IMR-90 (cell line): ENCODE measurements around the gene FOXP1. TPM values are rescaled to one million over a fixed set of nuclear protein-coding genes. Genes with fewer than 3 reads are reported as not detected.

Experiments used
- ATAC-seq: fragments of 200-7000 bp; cut with Tn5 transposase; 2 replicates; pipeline ENCODE4 v1.9.1; 2020; ENCODE audit warnings: low read depth, mild to moderate bottlenecking, moderate library complexity
- BruUV-seq: library from RNA; stranded (reverse); fragments of 400-500 nt; replicated peaks from 2 replicates; lab custom pipeline; 2021; lab: Mats Ljungman, UMichigan
- CTCF ChIA-PET: fragments of 300-600 bp; formaldehyde crosslinking; extraction: SDS; loops from one replicate; lab custom pipeline; 2021; ENCODE audit warnings: antibody characterized with exemption; lab: Yijun Ruan, JAX
- POLR2A ChIA-PET: fragments of 300-600 bp; sonication (Branson Sonifier 250); formaldehyde crosslinking; loops from one replicate; lab custom pipeline; 2022; ENCODE audit warnings: antibody characterized with exemption; ENCODE audit not compliant: unreplicated experiment; lab: Charles Lee
- DNase-seq: peaks from one replicate; pipeline ENCODE4 v3.0.0; 2013
- H2AFZ ChIP-seq: replicated peaks from 2 replicates; pipeline ENCODE3; 2013; ENCODE audit warnings: low read length, mild to moderate bottlenecking; ENCODE audit not compliant: poor library complexity
- H2AK5ac ChIP-seq: 2 replicates; pipeline ENCODE4 v1.6.1; 2013; ENCODE audit warnings: low read depth, low read length, inconsistent platforms
- H2AK9ac ChIP-seq: replicated peaks from 2 replicates; pipeline ENCODE3; 2013; ENCODE audit warnings: mild to moderate bottlenecking, low read depth, low read length, moderate library complexity; ENCODE audit not compliant: poor library complexity
- H2BK120ac ChIP-seq: 2 replicates; pipeline ENCODE4 v1.6.1; 2013; ENCODE audit warnings: low read depth, low read length, inconsistent platforms
- H2BK15ac ChIP-seq: 3 replicates; pipeline ENCODE4 v1.6.1; 2013; ENCODE audit warnings: low read depth, low read length, inconsistent platforms
- H2BK20ac ChIP-seq: 2 replicates; pipeline ENCODE4 v1.6.1; 2013; ENCODE audit warnings: low read depth, mild to moderate bottlenecking, inconsistent platforms, low read length, moderate library complexity
- H2BK5ac ChIP-seq: 2 replicates; pipeline ENCODE4 v1.6.1; 2013; ENCODE audit warnings: mild to moderate bottlenecking, low read depth, low read length, inconsistent platforms; ENCODE audit not compliant: poor library complexity, severe bottlenecking
- H3K14ac ChIP-seq: replicated peaks from 2 replicates; pipeline ENCODE4 v1.6.1; 2013; ENCODE audit warnings: low read depth, low read length, inconsistent platforms
- H3K18ac ChIP-seq: 2 replicates; pipeline ENCODE4 v1.6.1; 2013; ENCODE audit warnings: low read depth, low read length, control low read depth
- H3K23ac ChIP-seq: 2 replicates; pipeline ENCODE4 v1.6.1; 2013; ENCODE audit warnings: low read depth, low read length, inconsistent platforms
- H3K27ac ChIP-seq: 2 replicates; pipeline ENCODE4 v1.5.1; 2013; ENCODE audit warnings: mild to moderate bottlenecking, control low read depth, low read length; ENCODE audit not compliant: insufficient read depth
- H3K27me3 ChIP-seq: 2 replicates; pipeline ENCODE4 v1.6.1; 2013; ENCODE audit warnings: low read length; ENCODE audit not compliant: control insufficient read depth, insufficient read depth
- H3K36me3 ChIP-seq: 2 replicates; pipeline ENCODE4 v1.6.1; 2013; ENCODE audit warnings: low read length, mixed read lengths; ENCODE audit not compliant: control insufficient read depth, insufficient read depth
- H3K4ac ChIP-seq: 2 replicates; pipeline ENCODE4 v1.6.1; 2013; ENCODE audit warnings: low read depth, low read length, inconsistent platforms
- H3K4me1 ChIP-seq: 2 replicates; pipeline ENCODE4 v1.6.1; 2013; ENCODE audit warnings: low read length, mixed read lengths; ENCODE audit not compliant: control insufficient read depth, insufficient read depth
- H3K4me2 ChIP-seq: 2 replicates; pipeline ENCODE4 v1.6.1; 2013; ENCODE audit warnings: low read depth, mild to moderate bottlenecking, control low read depth, low read length, moderate library complexity
- H3K4me3 ChIP-seq: 2 replicates; pipeline ENCODE4 v1.5.1; 2013; ENCODE audit warnings: low read depth, mild to moderate bottlenecking, control low read depth, low read length, moderate library complexity; ENCODE audit not compliant: insufficient read depth
- H3K56ac ChIP-seq: 2 replicates; pipeline ENCODE4 v1.6.1; 2013; ENCODE audit warnings: low read length, inconsistent platforms; ENCODE audit not compliant: insufficient read depth; ENCODE audit errors: extremely low read depth
- H3K79me1 ChIP-seq, 2 experiments: 2 replicates each; pipeline ENCODE4 v1.6.1; 2013; ENCODE audit warnings: low read length in 2 of 2, inconsistent platforms in 1 of 2, low read depth in 1 of 2
- H3K9ac ChIP-seq: 2 replicates; pipeline ENCODE4 v1.6.1; 2013; ENCODE audit warnings: low read depth, low read length, control low read depth
- H3K9me1 ChIP-seq: 2 replicates; pipeline ENCODE4 v1.6.1; 2013; ENCODE audit warnings: low read length, inconsistent platforms; ENCODE audit not compliant: insufficient read depth
- H3K9me3 ChIP-seq: 2 replicates; pipeline ENCODE4 v1.6.1; 2013; ENCODE audit warnings: low read length; ENCODE audit not compliant: control insufficient read depth, insufficient read depth
- H4K20me1 ChIP-seq: 2 replicates; pipeline ENCODE4 v1.6.1; 2013; ENCODE audit warnings: low read length, inconsistent platforms; ENCODE audit not compliant: insufficient read depth
- H4K5ac ChIP-seq: 2 replicates; pipeline ENCODE4 v1.6.1; 2013; ENCODE audit warnings: mild to moderate bottlenecking, low read depth, low read length, control low read depth
- H4K8ac ChIP-seq, 2 experiments: 2 replicates each; pipeline ENCODE4 v1.6.1; 2013; ENCODE audit warnings: low read depth in 2 of 2, low read length in 2 of 2, control low read depth in 1 of 2, inconsistent platforms in 1 of 2
- H4K91ac ChIP-seq: 2 replicates; pipeline ENCODE4 v1.6.1; 2013; ENCODE audit warnings: low read depth, low read length, inconsistent platforms; ENCODE audit not compliant: insufficient read depth
- BHLHE40 ChIP-seq: fragments of 150-350 bp; IDR thresholded peaks from 2 replicates; pipeline ENCODE4 v1.6.1; 2016; ENCODE audit warnings: mild to moderate bottlenecking, low read depth, low read length
- CHD1 ChIP-seq: IDR thresholded peaks from 2 replicates; pipeline ENCODE4 v1.6.1; 2012; ENCODE audit warnings: low read depth, low read length, improper control_type of control experiment
- CTCF ChIP-seq: conservative IDR thresholded peaks from 2 replicates; pipeline ENCODE4 v1.5.1; 2012; ENCODE audit warnings: mild to moderate bottlenecking, low read depth, low read length, improper control_type of control experiment
- ELK1 ChIP-seq: fragments of 150-350 bp; IDR thresholded peaks from 2 replicates; pipeline ENCODE4 v1.6.1; 2016; ENCODE audit warnings: low read depth, mild to moderate bottlenecking, low read length, moderate library complexity, borderline replicate concordance
- FOS ChIP-seq: fragments of 150-350 bp; IDR thresholded peaks from 2 replicates; pipeline ENCODE4 v1.6.1; 2016; ENCODE audit warnings: low read depth, low read length
- MAZ ChIP-seq: IDR thresholded peaks from 2 replicates; pipeline ENCODE4 v1.6.1; 2012; ENCODE audit warnings: low read depth, mild to moderate bottlenecking, low read length, improper control_type of control experiment, moderate library complexity, borderline replicate concordance
- MXI1 ChIP-seq: IDR thresholded peaks from 2 replicates; pipeline ENCODE4 v1.6.1; 2012; ENCODE audit warnings: low read depth, mild to moderate bottlenecking, low read length, moderate library complexity, borderline replicate concordance
- NFE2L2 ChIP-seq: fragments of 150-350 bp; IDR thresholded peaks from 2 replicates; pipeline ENCODE4 v1.6.1; 2016; ENCODE audit warnings: low read depth, mild to moderate bottlenecking, low read length
- POLR2A ChIP-seq: IDR thresholded peaks from 2 replicates; pipeline ENCODE4 v1.6.1; 2012; ENCODE audit warnings: mild to moderate bottlenecking, low read depth, low read length
- RAD21 ChIP-seq: IDR thresholded peaks from 2 replicates; pipeline ENCODE4 v1.6.1; 2012; ENCODE audit warnings: low read length, improper control_type of control experiment
- RCOR1 ChIP-seq: IDR thresholded peaks from 2 replicates; pipeline ENCODE4 v1.6.1; 2012; ENCODE audit warnings: mild to moderate bottlenecking, low read length, improper control_type of control experiment; ENCODE audit not compliant: insufficient replicate concordance
- WGBS, 2 experiments: methylation state at CpG; one replicate each; pipeline versions ENCODE4 v1.1.5 to v1.1.7; 2013; ENCODE audit warnings: missing lambda C conversion rate in 2 of 2; ENCODE audit not compliant: insufficient read length in 1 of 2; ENCODE audit errors: extremely low coverage in 2 of 2; 5-methylcytosine and 5-hydroxymethylcytosine counted together
- dilution Hi-C: fragments of 300-500 bp; cut with HindIII; formaldehyde crosslinking; loops from one replicate; pipeline ENCODE4 v1.14.3; 2018; ENCODE audit warnings: low sequenced_read_pairs; ENCODE audit not compliant: unreplicated experiment
- in situ Hi-C: fragments of 300-500 bp; cut with MboI; formaldehyde crosslinking; loops from 3 replicates; pipeline ENCODE4 v1.14.3; 2019; ENCODE audit warnings: low sequenced_read_pairs, inconsistent platforms, mixed read lengths
- intact Hi-C: fragments of 100-400 bp; cut with micrococcal nuclease; formaldehyde crosslinking; loops from 2 replicates; pipeline ENCODE4 v1.10.0; 2022
- polyA plus RNA-seq, 3 experiments: library from polyadenylated mRNA; depleted of rRNA; stranded (reverse); fragments of >200 nt; gene quantifications; 2 replicates each; pipeline ENCODE4 v1.2.3, GENCODE V29; 2012; ENCODE audit warnings: low replicate concordance in 1 of 3
- total RNA-seq: library from RNA; depleted of rRNA; stranded (reverse); fragments of >200 nt; gene quantifications from 2 replicates; pipeline ENCODE4 v1.2.3, GENCODE V29; 2012

The FOXP1 gene
- total and polyA plus RNA-seq, 2 of the 4 experiments (the other 2 are of a cell fraction): 37.0 to 132 TPM

- TF ChIP-seq CTCF: no peak
- TF ChIP-seq MXI1: no peak
These were observed 591.4 kb downstream of the FOXP1 start (continued) for GRCh38 chr3:70992131-70992530.

GRCh38 chr3:70990723-70991122 is 592.8 kb downstream of the FOXP1 start:
- Histone ChIP-seq H3K9ac (no peak overlapping the region), H4K91ac (no peak overlapping the region), H3K36me3 (peaks cover 42% of the 10 kb centered on the region), H3K4me2 (no peak overlapping the region), H3K56ac (no peak overlapping the region), H3K27me3 (no peaks in the 10 kb centered on the region), H2BK20ac (no peak overlapping the region), H3K9me3 (no peaks in the 10 kb centered on the region), H3K27ac (no peak overlapping the region), H4K20me1 (no peaks in the 10 kb centered on the region), H2AFZ (no peak overlapping the region), H3K4ac (peak overlapping the region; percentile 34; the same call in 1 of the 2 replicates), H2BK5ac (peak overlapping the region; percentile 89), H4K8ac (peak overlapping the region in 1 of 2 experiments; percentile 31; a peak in 3 of 4 replicates), H3K9me1 (peaks cover 15% of the 10 kb centered on the region; the same call in 1 of the 2 replicates), H3K18ac (peak overlapping the region; percentile 20; the same call in 1 of the 2 replicates), H3K23ac (no peak overlapping the region), H2AK9ac (no peak overlapping the region), H4K5ac (peak overlapping the region; percentile 0; the same call in 1 of the 2 replicates), H2AK5ac (peak overlapping the region; percentile 24; the same call in 1 of the 2 replicates), H2BK120ac (no peak overlapping the region), H3K4me1 (peaks cover 20% of the 10 kb centered on the region), H2BK15ac (no peak overlapping the region), H3K4me3 (no peak overlapping the region), H3K79me1 (peaks cover 58 to 85% of the 10 kb centered on the region in 2 experiments), H3K14ac (no peak overlapping the region)
- ATAC-seq (no peak), DNase-seq (peak; percentile 17)
- intact Hi-C loops: no loop called here
- whole genome bisulfite sequencing, 2 experiments: no CpG with 5 or more reads among the region's 5 CpGs
- ChIA-PET POLR2A (no interaction called here), CTCF (interaction anchor here (0.6 kb wide), 1 partner anchor 21 kb away, joined by 4 read pairs; no protein-coding TSS in a partner anchor)
- in situ Hi-C loops: loop anchor here (10.0 kb wide), 1 partner anchor 594 kb away; the partner anchor contains the start of gene FOXP1
- no TSS peak for BruUV-seq
- dilution Hi-C loops: no loop called here
- TF ChIP-seq RCOR1: no peak
- TF ChIP-seq BHLHE40: no peak
- TF ChIP-seq RAD21: no peak
- no peak for TF ChIP-seq CHD1
- no peak for TF ChIP-seq MXI1
- no peak for TF ChIP-seq FOS
- no peak for TF ChIP-seq ELK1
- no peak for TF ChIP-seq POLR2A
- TF ChIP-seq MAZ: no peak
- no peak for TF ChIP-seq CTCF
- peak; percentile 88 for TF ChIP-seq NFE2L2
